Dendritic cell treated with granulocyte-macrophage colony-stimulating factor and Interleukin-4, amounts not matched to agents 40 ng/mL and 50 ng/mL, for 4 days (primary cell): ENCODE results near the gene OR7A5.
"Not testable (repeated sequence)": the region's sequence is repeated elsewhere in the genome, so short reads cannot be mapped to it uniquely, and the experiment has no call there.

Experiments
- H3K27ac Mint-ChIP-seq: one replicate; pipeline ENCODE4 v1.8.0; 2022; ENCODE audit warnings: mild to moderate bottlenecking, mixed read lengths
- H3K27me3 Mint-ChIP-seq: one replicate; pipeline ENCODE4 v1.8.0; 2022; ENCODE audit warnings: mild to moderate bottlenecking, mixed read lengths
- H3K36me3 Mint-ChIP-seq: one replicate; pipeline ENCODE4 v1.8.0; 2022; ENCODE audit warnings: low read depth, mixed read lengths
- H3K4me1 Mint-ChIP-seq: one replicate; pipeline ENCODE4 v1.8.0; 2022; ENCODE audit warnings: low read depth, mixed read lengths
- H3K4me3 Mint-ChIP-seq: one replicate; pipeline ENCODE4 v1.8.0; 2022; ENCODE audit warnings: mild to moderate bottlenecking, moderate library complexity, mixed read lengths
- H3K9me3 Mint-ChIP-seq: one replicate; pipeline ENCODE4 v1.8.0; 2022; ENCODE audit warnings: mixed read lengths
- intact Hi-C: fragments of 100-400 bp; cut with micrococcal nuclease; formaldehyde crosslinking; loops from one replicate; pipeline ENCODE4 v1.15.0; 2022

The OR7A5 gene

DNA sequence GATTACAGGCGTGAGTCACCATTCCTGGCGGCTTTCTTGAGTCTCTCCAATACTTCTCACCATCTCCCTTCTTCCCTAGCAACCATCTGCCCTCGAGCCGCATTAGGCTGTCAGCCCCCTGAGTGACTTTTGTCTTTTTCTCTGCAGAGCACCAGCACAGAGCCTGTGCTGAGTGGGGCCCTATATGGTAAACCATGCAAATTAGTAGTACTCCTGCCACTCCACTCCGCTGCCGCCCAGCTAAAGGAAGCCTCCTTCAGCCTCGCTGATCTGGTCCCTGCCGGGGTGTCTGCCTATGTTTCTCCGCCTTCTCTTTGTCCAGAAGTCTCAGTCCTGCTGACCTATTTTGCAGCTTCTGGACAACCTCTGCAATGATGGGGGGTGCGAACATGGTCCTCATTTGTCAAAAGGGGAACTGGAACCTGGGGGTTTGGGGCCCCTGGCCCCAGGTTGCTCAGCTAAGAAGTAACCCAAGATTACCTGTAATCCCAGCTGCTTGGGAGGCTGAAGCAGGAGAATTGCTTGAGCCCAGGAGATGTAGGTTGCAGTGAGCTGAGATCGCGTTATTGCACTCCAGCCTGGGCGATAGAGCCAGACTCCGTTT lies 54.3 kb downstream of the OR7A5 start:
- H3K36me3 Mint-ChIP-seq, H3K9me3 Mint-ChIP-seq, H3K27me3 Mint-ChIP-seq, H3K4me3 Mint-ChIP-seq: not testable (repeated sequence)
- H3K4me1 Mint-ChIP-seq: peaks cover 64% of the 10 kb centered on the region
- intact Hi-C loops: loop anchor here (10.0 kb wide), 1 partner anchor 206 kb away; the partner anchor contains the start of gene NDUFB7
- peak overlapping the region; percentile 9 for H3K27ac Mint-ChIP-seq

DNA sequence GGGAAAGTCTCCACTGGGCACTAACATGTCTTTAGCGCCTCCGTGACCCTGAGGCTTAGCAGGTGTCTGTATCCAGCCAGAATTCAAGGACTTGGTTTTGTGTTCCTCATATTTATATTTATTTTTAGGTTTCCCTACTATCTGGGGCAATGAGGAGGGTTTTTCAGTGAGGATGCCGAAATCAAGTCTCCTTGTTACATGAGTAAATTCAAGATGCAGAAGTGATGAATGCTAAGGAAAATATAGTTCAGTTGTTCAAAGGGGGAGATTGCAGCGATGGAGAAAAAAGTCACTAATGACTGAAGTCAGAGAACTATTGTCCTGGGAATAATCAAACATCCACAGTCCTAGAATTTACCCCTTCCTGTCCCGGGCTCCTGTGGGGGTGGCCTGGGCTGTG lies 55.8 kb downstream of the OR7A5 start:
- Mint-ChIP-seq H3K36me3 (peaks cover 10% of the 10 kb centered on the region), H3K27me3 (no peaks in the 10 kb centered on the region), H3K9me3 (no peaks in the 10 kb centered on the region), H3K4me3 (no peak overlapping the region), H3K4me1 (peaks cover 57% of the 10 kb centered on the region), H3K27ac (no peak overlapping the region)
- intact Hi-C loops: no loop called here

DNA sequence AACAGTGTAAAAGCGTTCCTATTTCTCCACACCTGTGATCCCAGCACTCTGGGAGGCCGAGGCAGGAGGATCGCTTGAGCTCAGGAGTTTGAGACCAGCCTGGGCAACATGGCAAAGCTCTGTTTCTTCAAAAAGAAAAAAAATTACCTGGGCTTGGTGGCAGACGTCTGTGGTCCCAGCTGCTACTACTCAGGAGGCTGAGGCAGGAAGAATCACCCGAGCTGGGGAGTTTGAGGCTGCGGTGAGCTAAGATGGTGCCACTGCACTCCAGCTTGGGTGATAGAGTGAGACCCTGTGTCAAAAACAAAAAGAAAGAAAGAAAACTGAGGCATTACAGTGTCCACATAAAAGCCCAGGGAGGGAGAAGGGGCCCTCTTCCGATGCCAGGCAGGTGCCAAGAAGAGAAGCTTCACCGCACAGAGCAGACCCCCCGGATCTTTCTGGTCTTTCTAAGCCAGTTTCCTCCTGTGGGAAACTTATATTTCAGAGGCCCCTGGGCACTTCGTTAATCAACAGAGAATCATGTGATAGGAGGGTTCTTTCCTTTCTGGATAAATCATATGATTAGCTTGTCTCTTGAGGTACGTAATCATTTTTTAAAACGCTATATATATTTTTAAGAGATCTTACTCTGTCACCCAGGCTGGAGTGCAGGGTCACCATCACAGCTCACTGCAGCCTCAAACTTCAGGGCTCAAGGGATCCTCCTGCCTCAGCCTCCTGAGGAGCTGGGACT lies 56.7 kb downstream of the OR7A5 start, which contains the start of gene ADGRE2:
Gene ADGRE2 (minus strand): TSS at position 451 of the 736 bp plus-strand sequence. CDS start 1,804 bp downstream, outside the sequence.
- H3K27me3 Mint-ChIP-seq, intact Hi-C loops, H3K4me3 Mint-ChIP-seq, H3K9me3 Mint-ChIP-seq: not testable (repeated sequence)
- H3K4me1 Mint-ChIP-seq: peaks cover 63% of the 10 kb centered on the region
- H3K36me3 Mint-ChIP-seq: peaks cover 19% of the 10 kb centered on the region
- peak within 1 kb of the TSS; percentile 34 for H3K27ac Mint-ChIP-seq

DNA sequence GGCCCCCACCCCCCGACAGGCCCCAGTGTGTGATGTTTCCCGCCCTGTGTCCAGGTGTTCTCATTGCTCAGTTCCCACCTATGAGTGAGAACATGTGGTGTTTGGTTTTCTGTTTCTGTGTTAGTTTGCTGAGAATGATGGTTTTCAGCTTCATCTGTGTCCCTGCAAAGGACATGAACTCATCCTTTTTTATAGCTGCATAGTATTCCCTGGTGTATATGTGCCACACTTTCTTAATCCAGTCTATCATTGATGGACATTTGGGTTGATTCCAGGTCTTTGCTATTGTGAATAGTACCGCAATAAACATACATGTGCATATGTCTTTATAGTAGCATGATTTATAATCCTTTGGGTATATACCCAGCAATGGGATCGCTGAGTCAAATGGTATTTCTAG lies 57.3 kb downstream of the OR7A5 start:
- H3K9me3 Mint-ChIP-seq, H3K4me3 Mint-ChIP-seq, intact Hi-C loops, H3K27me3 Mint-ChIP-seq: not testable (repeated sequence)
- Mint-ChIP-seq H3K4me1 (peaks cover 60% of the 10 kb centered on the region), H3K36me3 (peaks cover 25% of the 10 kb centered on the region), H3K27ac (peak overlapping the region; percentile 34)
